Right lobe of liver (tissue), 4 donors: ENCODE data around the gene BCL7C.

Experiments
- POLR2A ChIP-seq: fragments of 450-650 bp; IDR thresholded peaks from one replicate; pipeline ENCODE4 v1.6.1; 2017; ENCODE audit warnings: antibody characterized with exemption, mild to moderate bottlenecking
- TF ChIP-seq, protein P1 (sequence below), 4 donors: fragments of 200-600 bp in 3 of 4; fragments of 450-650 bp in 1 of 4; IDR thresholded peaks; one replicate each; pipeline versions ENCODE4 v1.5.1 to v1.8.0; 2016 to 2022; ENCODE audit warnings: antibody characterized with exemption in 4 of 4, mild to moderate bottlenecking in 2 of 4
- donor health status: DM: no; HTN: no; CAD: no.
- donor health status: DM: no; HTN: no; CAD: no.
- donor health status: DM: no; HTN: yes; CAD: no.

DNA sequence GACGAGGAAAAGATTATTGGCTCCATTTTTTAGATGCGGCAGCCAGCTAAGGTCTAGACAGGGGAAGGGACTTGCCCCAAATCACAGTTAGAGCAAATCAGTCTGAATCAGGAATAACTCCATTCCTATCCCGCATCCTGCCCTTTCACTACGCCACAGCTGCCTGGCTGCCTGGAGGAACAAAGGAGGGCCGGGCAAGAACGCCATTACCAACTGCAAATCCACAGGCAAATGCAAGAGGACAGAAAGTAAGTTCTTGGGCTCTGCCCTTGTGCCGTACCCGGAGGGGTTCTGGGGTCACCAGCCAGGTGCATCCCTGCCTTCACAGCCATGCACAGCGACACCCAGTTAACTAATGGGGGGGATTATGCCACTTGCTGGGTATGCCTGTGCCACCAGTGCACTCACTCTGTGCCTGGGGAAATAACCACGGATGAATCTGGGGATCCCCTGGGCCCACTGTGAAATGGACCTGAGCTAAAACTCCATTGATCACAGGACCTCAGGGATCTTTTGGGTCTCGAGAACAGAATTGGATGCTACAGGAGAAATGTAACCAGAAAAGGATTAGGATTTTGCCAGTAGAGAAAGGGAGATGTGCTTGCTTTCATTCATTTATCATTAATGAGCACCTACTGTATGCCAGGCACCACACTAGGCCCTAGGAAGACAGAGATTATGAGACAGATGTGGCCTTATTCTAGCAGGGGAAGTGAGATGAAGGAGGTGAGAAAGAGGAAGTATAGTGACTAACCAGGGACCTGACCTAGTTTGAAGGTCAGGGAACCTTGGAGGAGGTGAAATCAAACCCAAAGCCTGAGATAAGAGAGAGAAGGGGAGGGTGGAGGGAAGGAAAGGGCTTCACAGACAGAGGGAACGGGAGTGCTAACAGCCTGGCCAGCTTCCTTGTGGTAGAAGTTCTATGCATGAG lies 17.7 kb downstream of the BCL7C start:
- no peak for TF ChIP-seq POLR2A
- TF ChIP-seq, protein P1, sequence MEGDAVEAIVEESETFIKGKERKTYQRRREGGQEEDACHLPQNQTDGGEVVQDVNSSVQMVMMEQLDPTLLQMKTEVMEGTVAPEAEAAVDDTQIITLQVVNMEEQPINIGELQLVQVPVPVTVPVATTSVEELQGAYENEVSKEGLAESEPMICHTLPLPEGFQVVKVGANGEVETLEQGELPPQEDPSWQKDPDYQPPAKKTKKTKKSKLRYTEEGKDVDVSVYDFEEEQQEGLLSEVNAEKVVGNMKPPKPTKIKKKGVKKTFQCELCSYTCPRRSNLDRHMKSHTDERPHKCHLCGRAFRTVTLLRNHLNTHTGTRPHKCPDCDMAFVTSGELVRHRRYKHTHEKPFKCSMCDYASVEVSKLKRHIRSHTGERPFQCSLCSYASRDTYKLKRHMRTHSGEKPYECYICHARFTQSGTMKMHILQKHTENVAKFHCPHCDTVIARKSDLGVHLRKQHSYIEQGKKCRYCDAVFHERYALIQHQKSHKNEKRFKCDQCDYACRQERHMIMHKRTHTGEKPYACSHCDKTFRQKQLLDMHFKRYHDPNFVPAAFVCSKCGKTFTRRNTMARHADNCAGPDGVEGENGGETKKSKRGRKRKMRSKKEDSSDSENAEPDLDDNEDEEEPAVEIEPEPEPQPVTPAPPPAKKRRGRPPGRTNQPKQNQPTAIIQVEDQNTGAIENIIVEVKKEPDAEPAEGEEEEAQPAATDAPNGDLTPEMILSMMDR (IDR thresholded peaks at IDR 0.05), result no peak
